Neutrophil (primary cell): Measurements from ENCODE around the gene DUOX1.

Experiments
- H3K27ac ChIP-seq: fragments of 200-600 bp; sonication (generic); 2 replicates; pipeline ENCODE4 v1.5.1; 2016; ENCODE audit warnings: mild to moderate bottlenecking, moderate library complexity
- H3K27me3 ChIP-seq: fragments of 200-600 bp; sonication (generic); 2 replicates; pipeline ENCODE4 v1.6.0; 2016; ENCODE audit warnings: mild to moderate bottlenecking
- H3K36me3 ChIP-seq: fragments of 200-600 bp; sonication (generic); 2 replicates; pipeline ENCODE4 v1.5.1; 2017
- H3K4me1 ChIP-seq, 2 experiments: fragments of 200-600 bp in 1 of 2; sonication (generic) in 1 of 2; 1 replicate in 1 of 2; 2 replicates in 1 of 2; pipeline versions ENCODE4 v1.5.1 to v1.6.1; 2013 to 2016; ENCODE audit warnings: low read depth in 1 of 2, low read length in 1 of 2, mild to moderate bottlenecking in 1 of 2, moderate library complexity in 1 of 2; ENCODE audit not compliant: control insufficient read depth in 1 of 2, insufficient read depth in 1 of 2
- H3K4me3 ChIP-seq, 2 experiments: fragments of 200-600 bp in 1 of 2; sonication (generic) in 1 of 2; 1 replicate in 1 of 2; 2 replicates in 1 of 2; pipeline ENCODE4 v1.5.1; 2013 to 2016; ENCODE audit warnings: low read depth in 1 of 2, low read length in 1 of 2, mild to moderate bottlenecking in 1 of 2, moderate library complexity in 1 of 2
- H3K9me3 ChIP-seq: fragments of 200-600 bp; sonication (generic); 2 replicates; pipeline ENCODE4 v1.5.1; 2016
- TF ChIP-seq, protein P1 (sequence below): fragments of 200-600 bp; sonication (generic); IDR thresholded peaks from 2 replicates; pipeline ENCODE4 v1.5.1; 2016; ENCODE audit warnings: antibody characterized with exemption

Gene DUOX1

DNA sequence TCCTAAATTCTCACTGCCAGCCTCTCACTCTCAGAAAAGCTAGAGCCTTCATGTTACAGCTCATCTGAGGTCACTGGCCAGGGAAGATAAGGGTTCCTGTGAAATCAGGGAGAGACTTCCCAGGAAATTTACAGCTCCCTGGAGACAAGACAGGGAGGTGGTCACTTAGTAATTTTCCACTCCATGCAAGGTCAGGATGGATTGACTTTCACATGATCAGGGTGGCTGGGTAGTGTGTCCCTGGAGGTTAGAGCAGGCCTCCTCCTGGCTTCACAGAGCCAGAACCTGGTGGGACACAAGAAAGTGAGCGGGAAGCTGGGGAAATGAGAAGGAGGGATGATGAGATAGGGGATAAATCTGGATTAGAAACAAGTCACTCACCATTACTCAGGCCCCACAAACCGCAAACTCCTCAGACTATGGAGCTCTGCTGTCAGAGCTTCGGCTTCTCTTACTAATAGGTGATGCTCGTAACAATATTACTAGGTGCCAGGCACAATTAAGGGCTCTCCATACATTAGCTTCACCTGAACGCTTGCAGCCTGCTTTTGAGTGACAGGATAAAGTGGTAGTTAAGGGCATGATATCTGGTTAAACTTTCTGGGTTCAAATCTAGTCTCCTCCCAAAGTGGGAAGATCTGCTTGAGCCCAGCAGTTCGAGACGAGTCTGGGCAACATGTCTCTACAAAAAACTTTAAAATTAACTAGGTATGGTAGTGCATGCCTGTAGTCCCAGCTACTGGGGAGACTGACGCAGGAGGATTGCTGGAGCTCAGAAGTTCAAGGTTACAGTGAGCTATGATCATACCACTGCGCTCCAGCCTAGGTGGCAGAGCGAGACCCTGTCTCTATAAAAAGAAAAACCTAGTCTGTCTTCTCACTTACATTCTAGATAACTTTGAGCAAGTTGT is 40.7 kb upstream of the DUOX1 start:
- TF ChIP-seq, protein P1, sequence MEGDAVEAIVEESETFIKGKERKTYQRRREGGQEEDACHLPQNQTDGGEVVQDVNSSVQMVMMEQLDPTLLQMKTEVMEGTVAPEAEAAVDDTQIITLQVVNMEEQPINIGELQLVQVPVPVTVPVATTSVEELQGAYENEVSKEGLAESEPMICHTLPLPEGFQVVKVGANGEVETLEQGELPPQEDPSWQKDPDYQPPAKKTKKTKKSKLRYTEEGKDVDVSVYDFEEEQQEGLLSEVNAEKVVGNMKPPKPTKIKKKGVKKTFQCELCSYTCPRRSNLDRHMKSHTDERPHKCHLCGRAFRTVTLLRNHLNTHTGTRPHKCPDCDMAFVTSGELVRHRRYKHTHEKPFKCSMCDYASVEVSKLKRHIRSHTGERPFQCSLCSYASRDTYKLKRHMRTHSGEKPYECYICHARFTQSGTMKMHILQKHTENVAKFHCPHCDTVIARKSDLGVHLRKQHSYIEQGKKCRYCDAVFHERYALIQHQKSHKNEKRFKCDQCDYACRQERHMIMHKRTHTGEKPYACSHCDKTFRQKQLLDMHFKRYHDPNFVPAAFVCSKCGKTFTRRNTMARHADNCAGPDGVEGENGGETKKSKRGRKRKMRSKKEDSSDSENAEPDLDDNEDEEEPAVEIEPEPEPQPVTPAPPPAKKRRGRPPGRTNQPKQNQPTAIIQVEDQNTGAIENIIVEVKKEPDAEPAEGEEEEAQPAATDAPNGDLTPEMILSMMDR: no peak
- Histone ChIP-seq H3K27me3 (peaks cover 9% of the 10 kb centered on the region), H3K4me1 (no peaks in the 10 kb centered on the region), H3K27ac (no peak overlapping the region), H3K36me3 (no peaks in the 10 kb centered on the region), H3K4me3 (no peak overlapping the region), H3K9me3 (no peaks in the 10 kb centered on the region)

DNA sequence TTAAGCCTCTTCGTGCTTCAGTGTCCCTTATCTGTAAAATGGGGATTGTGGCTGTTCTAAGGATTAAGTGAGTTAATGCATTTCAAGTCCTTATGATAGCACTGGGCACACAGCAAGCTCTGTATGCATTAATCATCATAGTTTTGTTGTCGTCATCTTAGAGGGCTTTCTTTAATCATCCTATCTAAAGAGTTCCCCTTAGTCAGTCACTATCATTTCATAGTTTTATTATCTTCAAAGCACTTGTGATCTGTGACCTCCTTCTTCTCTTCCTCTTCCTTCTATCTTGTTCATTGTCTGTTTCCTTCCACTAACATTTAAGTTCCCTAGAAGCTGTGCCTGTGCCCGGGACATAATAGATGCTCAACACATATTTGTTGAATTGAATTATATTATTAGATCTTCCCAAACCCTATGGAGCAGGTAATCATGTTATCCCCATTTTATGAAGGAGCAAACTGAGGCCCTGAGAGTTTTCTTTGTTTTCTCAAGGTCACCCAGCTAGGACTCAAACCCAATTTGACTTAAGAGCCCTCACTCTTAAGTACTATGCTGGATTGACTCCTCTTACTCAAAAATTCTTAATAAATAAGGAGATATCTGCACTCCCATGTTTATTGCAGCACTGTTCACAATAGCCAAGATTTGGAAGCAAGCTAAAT is 40.0 kb upstream of the DUOX1 start:
- no peak overlapping the region for H3K27ac ChIP-seq

DNA sequence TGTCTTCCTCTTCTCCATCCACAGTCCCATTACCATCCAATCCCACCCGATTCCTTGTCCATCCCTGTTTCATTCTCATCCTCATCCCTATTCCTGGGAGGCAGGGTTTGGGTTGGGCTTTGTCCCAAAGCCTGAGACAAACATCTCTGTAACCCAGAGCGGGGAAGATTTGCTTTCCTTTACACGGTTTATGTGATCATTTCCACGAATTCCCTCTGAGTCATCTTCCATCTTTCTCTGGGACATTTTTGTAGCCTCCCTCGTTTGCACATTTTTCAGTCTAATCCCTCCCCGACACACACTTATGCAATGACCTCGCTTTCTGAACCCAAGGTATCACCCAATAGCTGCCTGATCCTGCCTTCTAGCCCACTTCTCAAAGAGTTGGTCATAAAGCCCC is 38.6 kb upstream of the DUOX1 start:
- H3K4me1 ChIP-seq: no peaks in the 10 kb centered on the region
- H3K27ac ChIP-seq: no peak overlapping the region
- H3K36me3 ChIP-seq: no peaks in the 10 kb centered on the region
- H3K4me3 ChIP-seq: no peak overlapping the region
- H3K9me3 ChIP-seq: no peaks in the 10 kb centered on the region
- H3K27me3 ChIP-seq: peaks cover 9% of the 10 kb centered on the region
- TF ChIP-seq, protein P1: no peak

More for the DNA sequence above, 40.0 kb upstream of the DUOX1 start:
- no peaks in the 10 kb centered on the region for H3K36me3 ChIP-seq
- TF ChIP-seq, protein P1: no peak
- H3K27me3 ChIP-seq: peaks cover 9% of the 10 kb centered on the region
- no peaks in the 10 kb centered on the region for H3K4me1 ChIP-seq
- H3K9me3 ChIP-seq: no peaks in the 10 kb centered on the region
- H3K4me3 ChIP-seq: no peak overlapping the region

DNA sequence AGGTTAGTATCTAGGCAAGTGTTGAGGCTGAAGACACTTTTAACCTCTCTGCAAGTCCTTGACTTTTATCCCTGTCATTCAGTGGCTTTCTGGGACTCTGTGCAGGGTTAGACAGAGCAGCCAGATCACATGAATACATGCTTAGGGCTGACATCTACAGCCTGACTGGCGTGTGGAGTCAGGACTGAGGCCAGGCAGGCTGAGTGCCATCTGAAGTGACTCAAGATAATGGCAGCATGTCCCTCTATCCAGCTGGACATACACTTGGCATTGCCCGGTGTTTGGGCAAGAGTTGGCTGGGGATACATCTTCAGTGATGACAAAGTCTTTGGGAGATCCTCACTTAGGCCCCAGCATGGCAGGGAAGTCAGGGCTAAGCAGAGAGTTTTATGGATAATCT is 38.2 kb upstream of the DUOX1 start:
- H3K27ac ChIP-seq: no peak overlapping the region
- no peaks in the 10 kb centered on the region for H3K4me1 ChIP-seq
- TF ChIP-seq, protein P1: no peak
- H3K27me3 ChIP-seq: peaks cover 9% of the 10 kb centered on the region
- no peaks in the 10 kb centered on the region for H3K9me3 ChIP-seq
- H3K36me3 ChIP-seq: no peaks in the 10 kb centered on the region
- no peak overlapping the region for H3K4me3 ChIP-seq

DNA sequence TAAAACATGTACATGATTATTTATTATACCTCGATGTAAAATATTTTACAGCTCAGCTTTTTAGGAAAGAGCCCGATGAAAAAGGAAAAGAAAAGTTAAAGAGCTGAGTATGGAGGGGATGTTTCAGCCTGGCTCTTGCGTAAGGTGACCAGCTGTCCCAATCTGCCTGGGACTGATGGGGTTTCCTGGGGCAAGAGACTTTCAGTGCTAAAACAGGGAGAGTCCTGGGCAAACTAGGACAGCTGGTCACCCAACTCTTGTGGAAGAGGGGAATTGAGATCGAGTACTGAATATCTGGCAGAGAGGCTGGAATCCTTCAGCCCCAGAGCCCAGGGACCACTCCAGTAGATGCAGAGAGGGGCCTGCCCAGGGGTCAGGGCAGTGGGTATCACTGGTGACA is 36.8 kb upstream of the DUOX1 start:
- Histone ChIP-seq H3K27me3 (no peaks in the 10 kb centered on the region), H3K36me3 (no peaks in the 10 kb centered on the region), H3K27ac (no peak overlapping the region), H3K9me3 (no peaks in the 10 kb centered on the region), H3K4me3 (no peak overlapping the region), H3K4me1 (no peaks in the 10 kb centered on the region)
- TF ChIP-seq, protein P1: no peak
